IPS DF 6.9 (cell line): ENCODE data around the gene NUDCD2.

Experiments used
- DNase-seq: peaks from one replicate; pipeline ENCODE4 v3.0.0-alpha.2; 2013; ENCODE audit warnings: low read depth, low spot score
- H3K27ac ChIP-seq: one replicate; pipeline ENCODE4 v1.5.1; 2013; ENCODE audit warnings: low read length, control low read depth
- H3K27me3 ChIP-seq: 2 replicates; pipeline ENCODE4 v1.6.1; 2013; ENCODE audit warnings: mild to moderate bottlenecking, low read length; ENCODE audit not compliant: control insufficient read depth, insufficient read depth
- H3K36me3 ChIP-seq: 2 replicates; pipeline ENCODE4 v1.6.1; 2013; ENCODE audit warnings: low read length; ENCODE audit not compliant: control insufficient read depth, insufficient read depth
- H3K4me1 ChIP-seq: 2 replicates; pipeline ENCODE4 v1.6.1; 2013; ENCODE audit warnings: low read length; ENCODE audit not compliant: control insufficient read depth, insufficient read depth
- H3K4me3 ChIP-seq: 2 replicates; pipeline ENCODE4 v1.5.1; 2013; ENCODE audit warnings: mild to moderate bottlenecking, low read length
- H3K9me3 ChIP-seq: 2 replicates; pipeline ENCODE4 v1.6.1; 2013; ENCODE audit warnings: low read length, inconsistent platforms; ENCODE audit not compliant: control insufficient read depth, insufficient read depth
- WGBS: extraction: QIAGEN DNeasy Blood & Tissue Kit; methylation state at CpG from one replicate; pipeline ENCODE4 v1.1.7; 2013; ENCODE audit warnings: mixed read lengths, missing lambda C conversion rate; ENCODE audit not compliant: insufficient read length, insufficient coverage; 5-methylcytosine and 5-hydroxymethylcytosine counted together

The NUDCD2 gene

GRCh38 chr5:163459819-163460561 is at the start of gene NUDCD2:
TSS of gene NUDCD2 (minus strand) at chr5:163460102. CDS start at chr5:163460050, 52 bp downstream.
- Histone ChIP-seq H3K4me3 (peak within 1 kb of the TSS; percentile 84; the same call in 1 of the 2 replicates), H3K36me3 (peaks cover 3% of the 10 kb centered on the region; the same call in 1 of the 2 replicates), H3K4me1 (no peaks in the 10 kb centered on the region), H3K27me3 (no peaks in the 10 kb centered on the region), H3K27ac (no peak within 1 kb of the TSS), H3K9me3 (no peaks in the 10 kb centered on the region)
- WGBS, result no CpG with 5 or more reads among the region's 59 CpGs
- DNase-seq, result peak; percentile 94

GRCh38 chr5:163509291-163509951 is 49.5 kb upstream of the NUDCD2 start:
- H3K4me1 ChIP-seq, result no peaks in the 10 kb centered on the region
- no peak for DNase-seq
- H3K36me3 ChIP-seq, result peaks cover 6% of the 10 kb centered on the region; the same call in 1 of the 2 replicates
- H3K4me3 ChIP-seq, result no peak overlapping the region
- no peaks in the 10 kb centered on the region for H3K27me3 ChIP-seq
- no peaks in the 10 kb centered on the region for H3K9me3 ChIP-seq
- no CpG with 5 or more reads among the region's 7 CpGs for WGBS
- no peak overlapping the region for H3K27ac ChIP-seq

- no peaks in the 10 kb centered on the region for H3K27me3 ChIP-seq
- WGBS, result no CpG with 5 or more reads among the region's 5 CpGs
- H3K27ac ChIP-seq, result no peak overlapping the region
- no peak for DNase-seq
- H3K36me3 ChIP-seq, result peaks cover 6% of the 10 kb centered on the region; the same call in 1 of the 2 replicates
- no peaks in the 10 kb centered on the region for H3K9me3 ChIP-seq
- H3K4me1 ChIP-seq, result no peaks in the 10 kb centered on the region
- no peak overlapping the region for H3K4me3 ChIP-seq
Observed at GRCh38 chr5:163508753-163509152, 48.9 kb upstream of the NUDCD2 start.

- H3K27ac ChIP-seq, result no peak overlapping the region
- H3K4me3 ChIP-seq, result peak overlapping the region; percentile 84; the same call in 1 of the 2 replicates
- no peaks in the 10 kb centered on the region for H3K27me3 ChIP-seq
- no peak for DNase-seq
- no peaks in the 10 kb centered on the region for H3K36me3 ChIP-seq
- WGBS, result no CpG with 5 or more reads among the region's 8 CpGs
- 0 out of 2 replicates have a peak, but pooled peaks cover 1% of the 10 kb centered on the region for H3K4me1 ChIP-seq
- H3K9me3 ChIP-seq, result no peaks in the 10 kb centered on the region
Observed at GRCh38 chr5:163506726-163507125, 46.8 kb upstream of the NUDCD2 start.

- 0 out of 2 replicates have a peak, but pooled peaks cover 1% of the 10 kb centered on the region for H3K4me1 ChIP-seq
- DNase-seq, result no peak
- no peaks in the 10 kb centered on the region for H3K36me3 ChIP-seq
- no peaks in the 10 kb centered on the region for H3K27me3 ChIP-seq
- H3K27ac ChIP-seq, result no peak overlapping the region
- no peaks in the 10 kb centered on the region for H3K9me3 ChIP-seq
- peak overlapping the region; percentile 84; the same call in 1 of the 2 replicates for H3K4me3 ChIP-seq
- WGBS, result no CpG with 5 or more reads among the region's 9 CpGs
Observed at GRCh38 chr5:163506095-163506457, 46.2 kb upstream of the NUDCD2 start.

- H3K9me3 ChIP-seq, result no peaks in the 10 kb centered on the region
- no CpG with 5 or more reads among the region's 64 CpGs for WGBS
Observed at GRCh38 chr5:163505368-163506094, 45.6 kb upstream of the NUDCD2 start, which contains the start of gene MAT2B. TSS of gene MAT2B (plus strand) at chr5:163505619. CDS start at chr5:163505687, 68 bp downstream.

GRCh38 chr5:163505049-163505367 is 45.1 kb upstream of the NUDCD2 start:
- H3K27me3 ChIP-seq, result no peaks in the 10 kb centered on the region
- no peak overlapping the region for H3K27ac ChIP-seq
- no peak for DNase-seq
- H3K4me3 ChIP-seq, result peak overlapping the region; percentile 48; the same call in 1 of the 2 replicates
- H3K36me3 ChIP-seq, result no peaks in the 10 kb centered on the region
- no peaks in the 10 kb centered on the region for H3K9me3 ChIP-seq
- 0 out of 2 replicates have a peak, but pooled peaks cover 1% of the 10 kb centered on the region for H3K4me1 ChIP-seq
- WGBS, result no CpG with 5 or more reads among the region's 7 CpGs

More at GRCh38 chr5:163505368-163506094, 45.6 kb upstream of the NUDCD2 start, which contains the start of gene MAT2B:
- no peak within 1 kb of the TSS for H3K27ac ChIP-seq
- H3K4me3 ChIP-seq, result peak within 1 kb of the TSS; percentile 84; the same call in 1 of the 2 replicates
- no peaks in the 10 kb centered on the region for H3K27me3 ChIP-seq
- H3K4me1 ChIP-seq, result 0 out of 2 replicates have a peak, but pooled peaks cover 1% of the 10 kb centered on the region
- peak; percentile 87 for DNase-seq
- H3K36me3 ChIP-seq, result no peaks in the 10 kb centered on the region

- WGBS, result no CpG with 5 or more reads among the region's 27 CpGs
- DNase-seq, result no peak
Observed at GRCh38 chr5:163504079-163504931, 44.4 kb upstream of the NUDCD2 start.

GRCh38 chr5:163503106-163504078 is 43.5 kb upstream of the NUDCD2 start:
- H3K36me3 ChIP-seq, result no peaks in the 10 kb centered on the region
- H3K27ac ChIP-seq, result no peak overlapping the region
- DNase-seq, result peak; percentile 86
- 0 out of 2 replicates have a peak, but pooled peaks cover 1% of the 10 kb centered on the region for H3K4me1 ChIP-seq
- no peaks in the 10 kb centered on the region for H3K9me3 ChIP-seq
- WGBS, result no CpG with 5 or more reads among the region's 17 CpGs
- peak overlapping the region; percentile 75; the same call in 1 of the 2 replicates for H3K4me3 ChIP-seq
- no peaks in the 10 kb centered on the region for H3K27me3 ChIP-seq

More at GRCh38 chr5:163504079-163504931, 44.4 kb upstream of the NUDCD2 start:
- Histone ChIP-seq H3K4me1 (0 out of 2 replicates have a peak, but pooled peaks cover 1% of the 10 kb centered on the region), H3K4me3 (peak overlapping the region; percentile 75; the same call in 1 of the 2 replicates), H3K27me3 (no peaks in the 10 kb centered on the region), H3K36me3 (no peaks in the 10 kb centered on the region), H3K27ac (no peak overlapping the region), H3K9me3 (no peaks in the 10 kb centered on the region)
